SU-DHL-6 (cell line): Measurements from ENCODE around the gene ASPDH.

Experiments
- H2AFZ ChIP-seq: fragments of 200-600 bp; sonication (generic); 2 replicates; pipeline ENCODE4 v1.6.1; 2014; ENCODE audit warnings: low read depth, mild to moderate bottlenecking, moderate library complexity, mixed read lengths, antibody characterized with exemption, low read length; ENCODE audit not compliant: severe bottlenecking
- H3F3A ChIP-seq: fragments of 200-600 bp; shearing (Covaris generic); 2 replicates; pipeline ENCODE4 v1.6.0; 2016; ENCODE audit warnings: antibody characterized with exemption, mild to moderate bottlenecking; ENCODE audit not compliant: insufficient read depth
- H3K27ac ChIP-seq: fragments of 200-600 bp; sonication (generic); 2 replicates; pipeline ENCODE4 v1.5.1; 2016; ENCODE audit warnings: low read depth, mild to moderate bottlenecking, low read length, moderate library complexity, mixed read lengths
- H3K27me3 ChIP-seq: fragments of 200-600 bp; sonication (generic), shearing (Covaris generic); 2 replicates; pipeline ENCODE4 v1.6.0; 2014; ENCODE audit warnings: mild to moderate bottlenecking, low read length
- H3K36me3 ChIP-seq: fragments of 200-600 bp; sonication (generic); 2 replicates; pipeline ENCODE4 v1.6.1; 2014; ENCODE audit warnings: mild to moderate bottlenecking, low read length, mixed read lengths
- H3K4me2 ChIP-seq: fragments of 300-600, 200-600 bp; shearing (Covaris generic), sonication (generic); 2 replicates; pipeline ENCODE4 v1.6.0; 2014; ENCODE audit warnings: low read length, low read depth, mild to moderate bottlenecking; ENCODE audit not compliant: poor library complexity, severe bottlenecking
- H3K4me3 ChIP-seq: fragments of 200-600 bp; sonication (generic); 2 replicates; pipeline ENCODE4 v1.5.1; 2014; ENCODE audit warnings: antibody characterized with exemption, low read length, mild to moderate bottlenecking, mixed read lengths; ENCODE audit not compliant: insufficient read depth, poor library complexity, severe bottlenecking
- H3K79me2 ChIP-seq: fragments of 200-600 bp; sonication (generic); 2 replicates; pipeline ENCODE4 v1.6.1; 2014; ENCODE audit warnings: mild to moderate bottlenecking, low read length, moderate library complexity; ENCODE audit not compliant: insufficient read depth
- H3K9ac ChIP-seq: fragments of 200-600 bp; sonication (generic); 2 replicates; pipeline ENCODE4 v1.7.0; 2014; ENCODE audit warnings: mild to moderate bottlenecking, low read length
- H3K9me2 ChIP-seq: fragments of 200-600 bp; sonication (generic); replicated peaks from 2 replicates; pipeline ENCODE4 v1.6.1; 2014; ENCODE audit warnings: low read length; ENCODE audit not compliant: insufficient read depth
- H3K9me3 ChIP-seq: fragments of 200-600 bp; sonication (generic); 2 replicates; pipeline ENCODE4 v1.6.1; 2014; ENCODE audit warnings: low read length, mixed read lengths; ENCODE audit not compliant: insufficient read depth
- H4K20me1 ChIP-seq: fragments of 200-600 bp; sonication (generic); 2 replicates; pipeline ENCODE4 v1.6.1; 2014; ENCODE audit warnings: low read depth, mild to moderate bottlenecking, antibody characterized with exemption, low read length, moderate library complexity, mixed read lengths
- EZH2phosphoT487 ChIP-seq: fragments of 200-600 bp; sonication (generic), shearing (Covaris generic); conservative IDR thresholded peaks from 2 replicates; pipeline ENCODE4 v1.6.1; 2018; ENCODE audit warnings: mild to moderate bottlenecking, antibody characterized with exemption, low read length, moderate library complexity, mixed read lengths
- TF ChIP-seq, protein P1 (sequence below): fragments of 200-600 bp; sonication (generic); IDR thresholded peaks from one replicate; pipeline ENCODE4 v1.5.1; 2017; ENCODE audit warnings: antibody characterized with exemption, mild to moderate bottlenecking, low read length, moderate library complexity; ENCODE audit not compliant: insufficient read depth, poor library complexity, severe bottlenecking

Gene ASPDH

DNA sequence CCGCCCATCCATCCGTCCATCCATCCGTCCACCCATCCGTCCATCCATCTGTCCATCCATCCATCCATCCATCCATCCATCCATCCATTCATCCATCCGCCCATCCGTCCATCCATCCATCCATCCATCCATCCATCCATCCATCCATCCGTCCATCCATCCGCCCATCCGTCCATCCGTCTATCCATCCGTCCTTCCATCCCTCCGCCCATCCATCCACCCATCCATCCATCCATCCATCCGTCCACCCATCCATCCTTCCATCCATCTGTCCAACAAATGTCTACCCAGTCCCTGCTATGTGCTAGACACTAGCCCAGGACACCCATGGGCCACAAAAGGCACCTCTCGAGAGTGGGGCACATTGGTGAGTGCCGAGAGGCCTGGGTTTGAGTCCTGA is 38.8 kb upstream of the ASPDH start:
- Histone ChIP-seq H3K4me3 (no peak overlapping the region), H3K36me3 (no peaks in the 10 kb centered on the region), H3K9me2 (no peaks in the 10 kb centered on the region), H3K9ac (no peak overlapping the region), H3K79me2 (no peaks in the 10 kb centered on the region), H4K20me1 (no peaks in the 10 kb centered on the region), H2AFZ (no peak overlapping the region), H3K27ac (no peak overlapping the region), H3K9me3 (no peaks in the 10 kb centered on the region), H3K27me3 (no peaks in the 10 kb centered on the region), H3F3A (no peaks in the 10 kb centered on the region), H3K4me2 (no peak overlapping the region)
- TF ChIP-seq, protein P1, sequence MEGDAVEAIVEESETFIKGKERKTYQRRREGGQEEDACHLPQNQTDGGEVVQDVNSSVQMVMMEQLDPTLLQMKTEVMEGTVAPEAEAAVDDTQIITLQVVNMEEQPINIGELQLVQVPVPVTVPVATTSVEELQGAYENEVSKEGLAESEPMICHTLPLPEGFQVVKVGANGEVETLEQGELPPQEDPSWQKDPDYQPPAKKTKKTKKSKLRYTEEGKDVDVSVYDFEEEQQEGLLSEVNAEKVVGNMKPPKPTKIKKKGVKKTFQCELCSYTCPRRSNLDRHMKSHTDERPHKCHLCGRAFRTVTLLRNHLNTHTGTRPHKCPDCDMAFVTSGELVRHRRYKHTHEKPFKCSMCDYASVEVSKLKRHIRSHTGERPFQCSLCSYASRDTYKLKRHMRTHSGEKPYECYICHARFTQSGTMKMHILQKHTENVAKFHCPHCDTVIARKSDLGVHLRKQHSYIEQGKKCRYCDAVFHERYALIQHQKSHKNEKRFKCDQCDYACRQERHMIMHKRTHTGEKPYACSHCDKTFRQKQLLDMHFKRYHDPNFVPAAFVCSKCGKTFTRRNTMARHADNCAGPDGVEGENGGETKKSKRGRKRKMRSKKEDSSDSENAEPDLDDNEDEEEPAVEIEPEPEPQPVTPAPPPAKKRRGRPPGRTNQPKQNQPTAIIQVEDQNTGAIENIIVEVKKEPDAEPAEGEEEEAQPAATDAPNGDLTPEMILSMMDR = no peak
- no peak for TF ChIP-seq EZH2phosphoT487

- no peaks in the 10 kb centered on the region for H3K79me2 ChIP-seq
- H3K4me2 ChIP-seq = no peak overlapping the region
- no peak overlapping the region for H2AFZ ChIP-seq
- no peaks in the 10 kb centered on the region for H3K27me3 ChIP-seq
- no peaks in the 10 kb centered on the region for H3K9me2 ChIP-seq
- TF ChIP-seq, protein P1 = no peak
- TF ChIP-seq EZH2phosphoT487 = no peak
- no peaks in the 10 kb centered on the region for H4K20me1 ChIP-seq
- no peak overlapping the region for H3K27ac ChIP-seq
- H3K9ac ChIP-seq = no peak overlapping the region
- no peaks in the 10 kb centered on the region for H3K36me3 ChIP-seq
- no peak overlapping the region for H3K4me3 ChIP-seq
- no peaks in the 10 kb centered on the region for H3F3A ChIP-seq
- H3K9me3 ChIP-seq = no peaks in the 10 kb centered on the region
These were observed 38.0 kb upstream of the ASPDH start for GRCh38 chr19:50551715-50552187.

GRCh38 chr19:50551034-50551714 is 37.5 kb upstream of the ASPDH start:
- Histone ChIP-seq H3K9ac (no peak overlapping the region), H3F3A (no peaks in the 10 kb centered on the region), H3K27me3 (no peaks in the 10 kb centered on the region), H3K4me3 (no peak overlapping the region), H3K36me3 (no peaks in the 10 kb centered on the region), H3K9me3 (no peaks in the 10 kb centered on the region), H3K79me2 (no peaks in the 10 kb centered on the region), H2AFZ (no peak overlapping the region), H4K20me1 (no peaks in the 10 kb centered on the region), H3K27ac (no peak overlapping the region), H3K4me2 (no peak overlapping the region), H3K9me2 (no peaks in the 10 kb centered on the region)
- TF ChIP-seq, protein P1 = no peak
- TF ChIP-seq EZH2phosphoT487 = no peak
